H1 (cell line): Measurements from ENCODE around the gene DLL4. TPM values are rescaled to one million over a fixed set of nuclear protein-coding genes. Genes with fewer than 3 reads are reported as not detected.

Experiments used
- CTCF ChIA-PET: fragments of 300-600 bp; sonication (Branson Sonifier 250); formaldehyde crosslinking; loops from one replicate; lab custom pipeline; 2021; ENCODE audit not compliant: partially characterized antibody; lab: Charles Lee
- POLR2A ChIA-PET: fragments of 300-600 bp; sonication (Branson Sonifier 250); formaldehyde crosslinking; loops from one replicate; lab custom pipeline; 2021; ENCODE audit warnings: inconsistent platforms; ENCODE audit not compliant: partially characterized antibody; lab: Charles Lee
- DNase-seq, 2 experiments: peaks; one replicate each; pipeline versions ENCODE4 v3.0.0 to v3.0.0-alpha.2; 2010 to 2022; ENCODE audit warnings: low spot score in 2 of 2, low read depth in 1 of 2, mixed read lengths in 1 of 2
- FAIRE-seq: peaks from 2 replicates; lab custom pipeline; 2011; peaks lifted over from hg19 to GRCh38; lab: Jason Lieb, UNC
- H2AFZ ChIP-seq: 2 replicates; pipeline ENCODE4 v1.8.1; 2012; ENCODE audit warnings: low read length, inconsistent platforms
- H2AK5ac ChIP-seq: 2 replicates; pipeline ENCODE4 v1.6.1; 2013; ENCODE audit warnings: low read depth, low read length
- H2BK120ac ChIP-seq: replicated peaks from 2 replicates; pipeline ENCODE3; 2013; ENCODE audit warnings: low read depth, low read length, inconsistent platforms
- H2BK12ac ChIP-seq: 2 replicates; pipeline ENCODE4 v1.6.1; 2013; ENCODE audit warnings: low read depth, low read length
- H2BK15ac ChIP-seq: 2 replicates; pipeline ENCODE4 v1.6.1; 2013; ENCODE audit warnings: low read length
- H2BK20ac ChIP-seq: 2 replicates; pipeline ENCODE4 v1.6.1; 2013; ENCODE audit warnings: low read length
- H2BK5ac ChIP-seq: 2 replicates; pipeline ENCODE4 v1.6.1; 2013; ENCODE audit warnings: low read depth, low read length
- H3K14ac ChIP-seq: 2 replicates; pipeline ENCODE4 v1.6.1; 2013; ENCODE audit warnings: inconsistent platforms; ENCODE audit not compliant: insufficient read length
- H3K18ac ChIP-seq: 2 replicates; pipeline ENCODE4 v1.6.1; 2013; ENCODE audit warnings: low read length; ENCODE audit errors: extremely low read depth
- H3K23ac ChIP-seq: 2 replicates; pipeline ENCODE4 v1.6.1; 2013; ENCODE audit warnings: inconsistent platforms; ENCODE audit not compliant: insufficient read length
- H3K23me2 ChIP-seq: 2 replicates; pipeline ENCODE4 v1.6.1; 2013; ENCODE audit warnings: low read depth, low read length
- H3K27ac ChIP-seq: 2 replicates; pipeline ENCODE4 v1.6.1; 2011; ENCODE audit warnings: low read depth, low read length, inconsistent platforms
- H3K27me3 ChIP-seq, 4 experiments: replicated peaks in 1 of 4; 1 replicate in 1 of 4; 2 replicates in 3 of 4; pipeline versions ENCODE4 v1.6.1 to v1.8.1; 2011 to 2013; ENCODE audit warnings: low read length in 3 of 4, mild to moderate bottlenecking in 3 of 4, inconsistent platforms in 2 of 4, mixed read lengths in 2 of 4, moderate library complexity in 1 of 4; ENCODE audit not compliant: control insufficient read depth in 3 of 4, insufficient read depth in 3 of 4; ENCODE audit errors: extremely low read depth in 1 of 4
- H3K36me3 ChIP-seq, 4 experiments: 2 replicates each; pipeline versions ENCODE4 v1.6.1 to v1.8.1; 2011 to 2013; ENCODE audit warnings: mild to moderate bottlenecking in 4 of 4, low read length in 3 of 4, moderate library complexity in 2 of 4, control low read depth in 1 of 4, inconsistent platforms in 1 of 4; ENCODE audit not compliant: insufficient read depth in 4 of 4, control insufficient read depth in 2 of 4
- H3K4ac ChIP-seq: replicated peaks from 2 replicates; pipeline ENCODE3; 2013; ENCODE audit warnings: low read length, low read depth, mixed read lengths, inconsistent platforms; ENCODE audit not compliant: insufficient read length
- H3K4me1 ChIP-seq, 4 experiments: replicated peaks in 1 of 4; 1 replicate in 1 of 4; 2 replicates in 3 of 4; pipeline versions ENCODE4 v1.6.1 to v1.8.1; 2011 to 2013; ENCODE audit warnings: low read length in 3 of 4, inconsistent platforms in 2 of 4, mixed read lengths in 1 of 4; ENCODE audit not compliant: insufficient read depth in 4 of 4, control insufficient read depth in 3 of 4
- H3K4me2 ChIP-seq, 2 experiments: 2 replicates each; pipeline versions ENCODE4 v1.6.1 to v1.8.1; 2011 to 2013; ENCODE audit warnings: low read depth in 2 of 2, low read length in 2 of 2, control low read depth in 1 of 2, inconsistent platforms in 1 of 2, mild to moderate bottlenecking in 1 of 2; ENCODE audit not compliant: insufficient read depth in 1 of 2
- H3K4me3 ChIP-seq, 4 experiments: fragments of 200-600, 300-600 bp in 1 of 4; sonication (generic), shearing (Covaris generic), sonication (Bioruptor Twin) in 1 of 4; 2 replicates each; pipeline versions ENCODE4 v1.5.1 to v1.8.1; 2011 to 2016; ENCODE audit warnings: low read length in 4 of 4, low read depth in 3 of 4, control low read depth in 2 of 4, inconsistent platforms in 2 of 4, mild to moderate bottlenecking in 2 of 4, mixed read lengths in 1 of 4, moderate library complexity in 1 of 4; ENCODE audit not compliant: insufficient read depth in 2 of 4; ENCODE audit errors: extremely low read depth in 1 of 4
- H3K56ac ChIP-seq: replicated peaks from 2 replicates; pipeline ENCODE3; 2013; ENCODE audit warnings: low read depth, mild to moderate bottlenecking, mixed read lengths, low read length, inconsistent platforms; ENCODE audit not compliant: insufficient read length
- H3K79me1 ChIP-seq: 2 replicates; pipeline ENCODE4 v1.6.1; 2013; ENCODE audit warnings: low read depth, low read length, control low read depth
- H3K79me2 ChIP-seq, 2 experiments: 2 replicates each; pipeline versions ENCODE4 v1.6.1 to v1.8.1; 2012 to 2013; ENCODE audit warnings: low read length in 2 of 2, mild to moderate bottlenecking in 2 of 2, inconsistent platforms in 1 of 2; ENCODE audit not compliant: insufficient read depth in 2 of 2, control insufficient read depth in 1 of 2
- H3K9ac ChIP-seq, 4 experiments: replicated peaks in 1 of 4; 1 replicate in 1 of 4; 2 replicates in 3 of 4; pipeline versions ENCODE4 v1.6.1 to v1.8.1; 2011 to 2013; ENCODE audit warnings: low read depth in 3 of 4, low read length in 3 of 4, control low read depth in 2 of 4, mild to moderate bottlenecking in 2 of 4, moderate library complexity in 2 of 4, inconsistent platforms in 1 of 4; ENCODE audit errors: extremely low read depth in 1 of 4
- H3K9me3 ChIP-seq, 2 experiments: 2 replicates each; pipeline versions ENCODE4 v1.6.1 to v1.8.1; 2012 to 2013; ENCODE audit warnings: mild to moderate bottlenecking in 2 of 2, moderate library complexity in 2 of 2, control low read depth in 1 of 2, inconsistent platforms in 1 of 2, low read depth in 1 of 2, low read length in 1 of 2, mixed read lengths in 1 of 2; ENCODE audit not compliant: insufficient read depth in 2 of 2
- H4K20me1 ChIP-seq, 2 experiments: replicated peaks in 1 of 2; 2 replicates each; pipeline versions ENCODE3 to v1.8.1; 2011 to 2013; ENCODE audit warnings: inconsistent platforms in 2 of 2, low read length in 2 of 2, mild to moderate bottlenecking in 1 of 2; ENCODE audit not compliant: insufficient read depth in 2 of 2, control insufficient read depth in 1 of 2
- H4K5ac ChIP-seq: 2 replicates; pipeline ENCODE4 v1.6.1; 2013; ENCODE audit warnings: low read length, low read depth, mixed read lengths, inconsistent platforms; ENCODE audit not compliant: insufficient read length
- H4K8ac ChIP-seq: 2 replicates; pipeline ENCODE4 v1.8.0; 2013; ENCODE audit warnings: mild to moderate bottlenecking, moderate library complexity, low read length, inconsistent platforms; ENCODE audit not compliant: insufficient read depth; ENCODE audit errors: extremely low read depth
- H4K91ac ChIP-seq: replicated peaks from 2 replicates; pipeline ENCODE3; 2013; ENCODE audit warnings: low read length, mixed read lengths, inconsistent platforms; ENCODE audit not compliant: insufficient read length
- EGR1 ChIP-seq: IDR thresholded peaks from 2 replicates; pipeline ENCODE4 v1.6.1; 2011; ENCODE audit warnings: low read depth, low read length, borderline replicate concordance
- MAX ChIP-seq: IDR thresholded peaks from 2 replicates; pipeline ENCODE4 v1.6.1; 2012; ENCODE audit warnings: inconsistent platforms
- RFX5 ChIP-seq: IDR thresholded peaks from 2 replicates; pipeline ENCODE4 v1.6.1; 2011; ENCODE audit warnings: low read depth, low read length, improper control_type of control experiment, borderline replicate concordance
- WGBS, 2 experiments: shearing (Covaris generic) in 1 of 2; methylation state at CpG; one replicate each; pipeline versions ENCODE4 v1.1.6 to v1.1.7; 2013 to 2015; ENCODE audit warnings: low lambda C conversion rate in 2 of 2, mixed read lengths in 2 of 2, inconsistent platforms in 1 of 2, low coverage in 1 of 2, missing lambda C conversion rate in 1 of 2; ENCODE audit not compliant: insufficient replicate concordance in 2 of 2, insufficient coverage in 1 of 2, insufficient read length in 1 of 2; ENCODE audit errors: extremely low coverage in 1 of 2, missing lambda C conversion rate in 1 of 2; 5-methylcytosine and 5-hydroxymethylcytosine counted together
- polyA plus RNA-seq, 7 experiments: library from polyadenylated mRNA; depleted of rRNA in 3 of 7; stranded (reverse) in 5 of 7; unstranded in 2 of 7; fragments of >200 nt in 5 of 7; fragments of 200-250 nt in 2 of 7; gene quantifications; 1 replicate in 5 of 7; 2 replicates in 1 of 7; 4 replicates in 1 of 7; pipeline versions ENCODE4 v1.2.1 to v1.2.3, GENCODE V29; 2011 to 2013; ENCODE audit warnings: missing spikeins in 2 of 7, mixed read lengths in 2 of 7
- total RNA-seq: library from RNA; stranded (reverse); fragmentation: NEBNext Ultra II Directional; extraction: Animal tissue kit (Norgen Biotek cat#: 25700); gene quantifications from 2 replicates; pipeline ENCODE4 v1.2.1, GENCODE V29; 2021

Gene DLL4
- total and polyA plus RNA-seq, 2 of the 8 experiments (the other 6 are each of a cell fraction or from before 2014, with no cell fraction given), result 0.23 to 0.60 TPM

DNA sequence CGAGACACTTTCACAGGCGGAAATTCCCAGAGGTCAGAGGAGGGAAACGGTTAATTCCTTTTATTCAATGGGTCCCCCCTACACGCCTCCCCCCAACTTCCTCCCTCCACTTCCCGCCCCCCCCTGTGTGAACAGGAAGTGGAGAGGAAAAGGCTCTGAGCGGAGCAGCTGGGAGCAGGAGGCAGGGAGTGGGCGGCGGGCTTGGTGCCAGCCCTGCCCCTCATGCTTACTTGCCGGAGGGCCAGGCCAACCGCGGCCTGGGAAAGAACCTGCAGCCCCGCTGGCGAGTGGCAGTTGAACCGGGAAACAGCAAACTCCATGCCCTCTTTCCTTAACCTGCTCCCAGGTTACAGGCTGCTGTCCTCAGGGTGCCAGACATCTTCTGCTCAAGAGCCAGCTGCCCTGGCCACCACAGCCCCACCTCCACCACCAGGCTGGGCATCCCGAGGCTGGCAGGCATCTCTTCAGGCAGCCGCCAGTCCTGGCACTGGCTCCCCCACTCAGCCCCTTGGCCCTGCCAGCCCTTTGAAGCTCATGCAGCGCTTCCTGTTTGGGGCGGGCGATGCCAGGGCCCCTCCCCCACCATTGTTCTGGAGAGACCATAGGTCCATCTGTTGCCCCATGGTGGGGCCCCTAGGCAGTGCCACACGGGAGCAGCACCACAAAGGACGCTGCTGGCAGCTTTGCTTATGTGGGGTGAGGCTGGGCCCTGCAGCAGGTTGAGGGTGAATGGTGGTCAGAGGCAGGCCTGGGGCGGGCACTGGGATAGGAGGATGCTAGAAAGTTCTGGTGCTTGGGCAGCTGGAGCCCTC is 21.9 kb upstream of the DLL4 start:
- H3K9ac ChIP-seq, result no peak overlapping the region
- FAIRE-seq, result no peak

More for the DNA sequence above, 21.9 kb upstream of the DLL4 start:
- H3K18ac ChIP-seq, result no peak overlapping the region
- no peak overlapping the region for H2AFZ ChIP-seq
- H3K36me3 ChIP-seq, result peaks cover 6 to 19% (median 10%) of the 10 kb centered on the region in 4 experiments; a peak in 5 of 8 replicates
- H3K79me2 ChIP-seq, result no peaks in the 10 kb centered on the region
- H2BK120ac ChIP-seq, result no peak overlapping the region
- H2BK5ac ChIP-seq, result no peak overlapping the region; the same call in 1 of the 2 replicates
- no peaks in the 10 kb centered on the region; a peak in 1 of 7 replicates for H3K27me3 ChIP-seq
- no peak overlapping the region for H3K4ac ChIP-seq
- H3K4me1 ChIP-seq, result peaks cover 0 to 18% (median 12%) of the 10 kb centered on the region in 4 experiments; a peak in 6 of 7 replicates
- no peaks in the 10 kb centered on the region for H3K79me1 ChIP-seq
- DNase-seq, result no peak
- peaks cover 6% of the 10 kb centered on the region; the same call in 1 of the 2 replicates for H3K23me2 ChIP-seq
- POLR2A ChIA-PET, result interaction anchor here (0.8 to 11.5 kb wide), 12 partner anchors 8 to 151 kb away, joined by 3 to 209 read pairs (median 5); partner anchors contain the start of genes CHAC1, DLL4 and VPS18
- H3K9me3 ChIP-seq, result no peaks in the 10 kb centered on the region
- no peak overlapping the region; the same call in 1 of the 2 replicates for H2AK5ac ChIP-seq
- peak overlapping the region; percentile 45 to 92 for H3K4me2 ChIP-seq
- H3K23ac ChIP-seq, result no peak overlapping the region
- no peak overlapping the region for H4K91ac ChIP-seq
- 0 out of 2 replicates have a peak overlapping the region, but pooled peaks have one; percentile 61 for H2BK15ac ChIP-seq
- CTCF ChIA-PET, result interaction anchor here (0.6 to 20.6 kb wide), 21 partner anchors 11 to 889 kb away, joined by 3 to 619 read pairs (median 17); partner anchors contain the start of genes CHAC1, DLL4 and VPS18
- H4K20me1 ChIP-seq, result peaks cover 15 to 16% of the 10 kb centered on the region in 2 experiments
- TF ChIP-seq RFX5 (no peak), MAX (0 out of 2 replicates have a peak, but pooled peaks have one; percentile 13), EGR1 (peak; percentile 45; the same call in 1 of the 2 replicates)
- no peak overlapping the region for H4K5ac ChIP-seq
- H2BK20ac ChIP-seq, result no peak overlapping the region
- no peak overlapping the region for H3K14ac ChIP-seq
- H4K8ac ChIP-seq, result no peak overlapping the region
- H3K27ac ChIP-seq, result no peak overlapping the region
- peak overlapping the region in 3 of 4 experiments; percentile 25 to 62 (median 47); a peak in 5 of 8 replicates for H3K4me3 ChIP-seq
- no peak overlapping the region for H3K56ac ChIP-seq
- H2BK12ac ChIP-seq, result no peak overlapping the region
- 62% methylated on average over 21 of the region's 22 CpGs; no CpG with 5 or more reads in 1 of the 2 experiments for WGBS, 2 experiments
